Nephron (organoid): ENCODE measurements around the gene STPG1.

ENCODE experiments used
- H3K27ac Mint-ChIP-seq, 3 experiments: 2 replicates each; pipeline ENCODE4 v1.8.0; 2020; ENCODE audit warnings: mixed read lengths in 3 of 3, mild to moderate bottlenecking in 2 of 3, moderate library complexity in 1 of 3
- H3K27me3 Mint-ChIP-seq: 2 replicates; pipeline ENCODE4 v1.8.0; 2021; ENCODE audit warnings: low read depth, mild to moderate bottlenecking, moderate library complexity, mixed read lengths
- H3K36me3 Mint-ChIP-seq: 2 replicates; pipeline ENCODE4 v1.8.0; 2020; ENCODE audit warnings: low read depth, mixed read lengths
- H3K4me1 Mint-ChIP-seq: 2 replicates; pipeline ENCODE4 v1.8.0; 2020; ENCODE audit warnings: mixed read lengths
- H3K4me3 Mint-ChIP-seq, 3 experiments: 2 replicates each; pipeline ENCODE4 v1.8.0; 2020; ENCODE audit warnings: mild to moderate bottlenecking in 3 of 3, mixed read lengths in 3 of 3, moderate library complexity in 2 of 3
- H3K9me3 Mint-ChIP-seq: 2 replicates; pipeline ENCODE4 v1.8.0; 2020; ENCODE audit warnings: mixed read lengths
- CTCF ChIP-seq, 3 experiments: fragments of 200-600 bp; sonication (generic); IDR thresholded peaks; one replicate each; pipeline ENCODE4 v1.5.0; 2021; ENCODE audit warnings: antibody characterized with exemption in 3 of 3; ENCODE audit not compliant: unreplicated experiment in 3 of 3

STPG1 gene

GRCh38 chr1:24373044-24373443 is 40.5 kb downstream of the STPG1 start:
- Mint-ChIP-seq H3K36me3 (no peaks in the 10 kb centered on the region), H3K27me3 (peaks cover 17% of the 10 kb centered on the region), H3K27ac (no peak overlapping the region), H3K9me3 (no peaks in the 10 kb centered on the region), H3K4me3 (no peak overlapping the region), H3K4me1 (no peaks in the 10 kb centered on the region)
- TF ChIP-seq CTCF (IDR thresholded peaks at IDR 0.05; ENCODE audit: unreplicated experiment in 3 of 3), result no peak

GRCh38 chr1:24369801-24370200 is 43.8 kb downstream of the STPG1 start:
- peaks cover 21% of the 10 kb centered on the region for H3K27me3 Mint-ChIP-seq
- TF ChIP-seq CTCF (IDR thresholded peaks at IDR 0.05; ENCODE audit: unreplicated experiment in 3 of 3), result no peak
- no peaks in the 10 kb centered on the region for H3K36me3 Mint-ChIP-seq
- no peaks in the 10 kb centered on the region for H3K9me3 Mint-ChIP-seq
- H3K27ac Mint-ChIP-seq, result no peak overlapping the region
- no peak overlapping the region for H3K4me3 Mint-ChIP-seq
- H3K4me1 Mint-ChIP-seq, result peaks cover 18% of the 10 kb centered on the region

GRCh38 chr1:24369199-24369598 is 44.4 kb downstream of the STPG1 start:
- Mint-ChIP-seq H3K27ac (no peak overlapping the region), H3K27me3 (peaks cover 27% of the 10 kb centered on the region), H3K4me3 (no peak overlapping the region), H3K36me3 (no peaks in the 10 kb centered on the region), H3K9me3 (no peaks in the 10 kb centered on the region), H3K4me1 (peaks cover 24% of the 10 kb centered on the region)
- TF ChIP-seq CTCF (IDR thresholded peaks at IDR 0.05; ENCODE audit: unreplicated experiment in 3 of 3), result no peak

GRCh38 chr1:24366707-24367106 is 46.9 kb downstream of the STPG1 start:
- Mint-ChIP-seq H3K27me3 (peaks cover 44% of the 10 kb centered on the region), H3K4me1 (peaks cover 37% of the 10 kb centered on the region), H3K4me3 (no peak overlapping the region), H3K9me3 (no peaks in the 10 kb centered on the region), H3K36me3 (no peaks in the 10 kb centered on the region), H3K27ac (no peak overlapping the region)
- TF ChIP-seq CTCF (IDR thresholded peaks at IDR 0.05; ENCODE audit: unreplicated experiment in 3 of 3), result no peak

- Mint-ChIP-seq H3K4me1 (peaks cover 37% of the 10 kb centered on the region), H3K27me3 (peaks cover 45% of the 10 kb centered on the region), H3K4me3 (no peak overlapping the region), H3K9me3 (no peaks in the 10 kb centered on the region), H3K36me3 (peaks cover 5% of the 10 kb centered on the region), H3K27ac (peak overlapping the region in 1 of 3 experiments; percentile 24)
- TF ChIP-seq CTCF (IDR thresholded peaks at IDR 0.05; ENCODE audit: unreplicated experiment in 3 of 3), result no peak
Observed at GRCh38 chr1:24364975-24365678, 48.5 kb downstream of the STPG1 start.

- Mint-ChIP-seq H3K27me3 (peaks cover 45% of the 10 kb centered on the region), H3K9me3 (no peaks in the 10 kb centered on the region), H3K4me1 (peaks cover 37% of the 10 kb centered on the region), H3K4me3 (no peak overlapping the region), H3K27ac (peak overlapping the region in 2 of 3 experiments; percentile 24 to 41), H3K36me3 (peaks cover 5% of the 10 kb centered on the region)
- TF ChIP-seq CTCF (IDR thresholded peaks at IDR 0.05; ENCODE audit: unreplicated experiment in 3 of 3), result no peak
Observed at GRCh38 chr1:24364605-24364974, 49.0 kb downstream of the STPG1 start.
